MM.1S (cell line): ENCODE results near the gene GDPGP1.

Experiments
- EZH2 ChIP-seq: fragments of 300-600 bp; sonication (generic); optimal IDR thresholded peaks from 2 replicates; pipeline ENCODE3; 2017; ENCODE audit warnings: low read depth, mild to moderate bottlenecking, antibody characterized with exemption, low read length, mixed read lengths
- EZH2phosphoT487 ChIP-seq: fragments of 300-600 bp; sonication (generic); IDR thresholded peaks from 2 replicates; pipeline ENCODE4 v1.6.1; 2018; ENCODE audit warnings: antibody characterized with exemption, low read length
- TF ChIP-seq, protein P1 (sequence below): fragments of 300-600 bp; sonication (generic); IDR thresholded peaks from 2 replicates; pipeline ENCODE4 v1.5.1; 2016; ENCODE audit warnings: antibody characterized with exemption, low read length, mixed read lengths

DNA sequence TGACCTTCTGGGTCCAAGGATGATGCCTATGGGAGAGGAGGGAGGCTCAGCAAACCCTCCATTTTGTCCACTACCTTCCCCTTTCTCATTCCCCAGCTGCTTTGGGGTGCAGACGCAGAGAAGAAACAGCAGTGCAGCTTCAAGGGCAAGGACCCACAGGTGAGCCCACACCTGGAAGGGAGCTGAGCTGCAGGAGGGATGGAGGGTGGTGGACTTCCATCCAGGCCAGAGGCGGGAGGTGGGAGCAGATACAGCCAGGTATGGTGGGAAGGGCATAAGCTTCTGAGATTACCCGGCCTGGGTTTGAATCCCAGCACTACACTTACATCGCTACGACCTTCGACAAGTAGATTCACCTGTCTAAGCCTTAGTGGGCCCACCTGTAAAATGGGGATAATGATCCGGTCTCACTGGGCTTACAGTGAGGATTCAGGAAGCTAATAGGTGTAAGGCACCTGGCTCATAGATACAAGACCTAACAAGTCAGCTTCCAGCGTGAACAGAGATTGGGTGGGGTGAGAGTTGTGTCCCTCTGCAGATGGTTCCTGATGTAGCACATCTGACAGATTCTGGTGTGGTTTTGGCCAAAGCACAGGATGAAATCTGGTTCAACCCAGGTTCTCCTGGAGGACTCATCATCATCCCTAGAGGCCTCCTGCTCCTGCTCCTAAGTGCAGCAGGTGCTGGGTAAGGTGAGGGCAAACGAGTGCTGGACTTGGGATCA is 16.2 kb upstream of the GDPGP1 start:
- TF ChIP-seq, protein P1, sequence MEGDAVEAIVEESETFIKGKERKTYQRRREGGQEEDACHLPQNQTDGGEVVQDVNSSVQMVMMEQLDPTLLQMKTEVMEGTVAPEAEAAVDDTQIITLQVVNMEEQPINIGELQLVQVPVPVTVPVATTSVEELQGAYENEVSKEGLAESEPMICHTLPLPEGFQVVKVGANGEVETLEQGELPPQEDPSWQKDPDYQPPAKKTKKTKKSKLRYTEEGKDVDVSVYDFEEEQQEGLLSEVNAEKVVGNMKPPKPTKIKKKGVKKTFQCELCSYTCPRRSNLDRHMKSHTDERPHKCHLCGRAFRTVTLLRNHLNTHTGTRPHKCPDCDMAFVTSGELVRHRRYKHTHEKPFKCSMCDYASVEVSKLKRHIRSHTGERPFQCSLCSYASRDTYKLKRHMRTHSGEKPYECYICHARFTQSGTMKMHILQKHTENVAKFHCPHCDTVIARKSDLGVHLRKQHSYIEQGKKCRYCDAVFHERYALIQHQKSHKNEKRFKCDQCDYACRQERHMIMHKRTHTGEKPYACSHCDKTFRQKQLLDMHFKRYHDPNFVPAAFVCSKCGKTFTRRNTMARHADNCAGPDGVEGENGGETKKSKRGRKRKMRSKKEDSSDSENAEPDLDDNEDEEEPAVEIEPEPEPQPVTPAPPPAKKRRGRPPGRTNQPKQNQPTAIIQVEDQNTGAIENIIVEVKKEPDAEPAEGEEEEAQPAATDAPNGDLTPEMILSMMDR, result no peak
- TF ChIP-seq EZH2phosphoT487, result no peak
- TF ChIP-seq EZH2, result no peak
